AG09319 (cell line): ENCODE measurements around the gene SEMA3E.

Source experiments
- DNase-seq: peaks from one replicate; pipeline ENCODE4 v3.0.0-alpha.2; 2010; ENCODE audit warnings: low read depth; ENCODE audit errors: extremely low read depth
- CTCF ChIP-seq: IDR thresholded peaks from 2 replicates; pipeline ENCODE4 v1.5.1; 2011; ENCODE audit warnings: low read depth, mild to moderate bottlenecking, inconsistent platforms, low read length, moderate library complexity

SEMA3E gene

GRCh38 chr7:83658126-83658525 is 9.2 kb upstream of the SEMA3E start:
- no peak for TF ChIP-seq CTCF
- DNase-seq: no peak

- peak; percentile 38 for DNase-seq
- peak; percentile 93 for TF ChIP-seq CTCF
Measured at GRCh38 chr7:83655951-83656556, 7.1 kb upstream of the SEMA3E start.

GRCh38 chr7:83652481-83652880 is 3.5 kb upstream of the SEMA3E start:
- no peak for DNase-seq

GRCh38 chr7:83649701-83650100 is 762 bp upstream of the SEMA3E start:
- DNase-seq: no peak
- TF ChIP-seq CTCF: no peak

More at GRCh38 chr7:83652481-83652880, 3.5 kb upstream of the SEMA3E start:
- no peak for TF ChIP-seq CTCF

- no peak for TF ChIP-seq CTCF
- DNase-seq: no peak
Measured at GRCh38 chr7:83646027-83646426, 2.9 kb downstream of the SEMA3E start.

GRCh38 chr7:83643739-83644138 is 5.2 kb downstream of the SEMA3E start:
- DNase-seq: no peak

DNA sequence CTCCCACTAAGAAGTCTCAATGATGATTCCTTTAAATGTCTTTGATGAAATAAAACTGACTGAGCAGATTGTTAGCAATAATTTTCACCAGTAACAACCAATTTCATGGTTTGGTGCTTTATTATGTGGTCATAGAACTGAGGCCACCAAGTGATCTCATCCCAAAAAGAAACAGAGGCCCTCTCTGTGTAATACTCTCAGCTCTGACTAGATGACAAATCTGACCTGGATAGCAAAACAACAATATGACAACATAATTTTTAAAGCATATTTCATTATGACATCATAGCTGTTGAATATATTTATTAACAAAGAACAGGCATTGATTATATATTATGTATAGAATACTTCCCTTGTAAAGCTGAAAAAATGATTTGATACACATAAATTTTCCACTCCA is 5.9 kb downstream of the SEMA3E start:
- no peak for TF ChIP-seq CTCF
- no peak for DNase-seq

More at GRCh38 chr7:83643739-83644138, 5.2 kb downstream of the SEMA3E start:
- TF ChIP-seq CTCF: no peak
